Thyroid gland (tissue), 4 donors: ENCODE data around the gene UGT2B15.

Experiments used
- CTCF ChIP-seq, 6 experiments: fragments of 200-600 bp in 3 of 6; fragments of 450-650 bp in 3 of 6; sonication (generic) in 3 of 6; IDR thresholded peaks; one replicate each; pipeline ENCODE4 v1.5.1; 2016 to 2019; ENCODE audit warnings: antibody characterized with exemption in 6 of 6, mild to moderate bottlenecking in 2 of 6, inconsistent platforms in 1 of 6, moderate library complexity in 1 of 6
- POLR2A ChIP-seq, 2 donors: fragments of 450-650 bp; IDR thresholded peaks; one replicate each; pipeline ENCODE4 v1.6.1; 2017; ENCODE audit warnings: antibody characterized with exemption in 2 of 2, mild to moderate bottlenecking in 2 of 2, moderate library complexity in 1 of 2

- TF ChIP-seq CTCF (IDR thresholded peaks at IDR 0.05) (no peak), POLR2A (IDR thresholded peaks at IDR 0.05) (no peak)
Observed at GRCh38 chr4:68718447-68719074, 48.1 kb upstream of the UGT2B15 start.
